IMR-90 (cell line): ENCODE results near the gene ARAP2. TPM values are rescaled to one million over a fixed set of nuclear protein-coding genes. Genes with fewer than 3 reads are reported as not detected.

Experiments
- ATAC-seq: fragments of 200-7000 bp; cut with Tn5 transposase; 2 replicates; pipeline ENCODE4 v1.9.1; 2020; ENCODE audit warnings: low read depth, mild to moderate bottlenecking, moderate library complexity
- BruUV-seq: library from RNA; stranded (reverse); fragments of 400-500 nt; replicated peaks from 2 replicates; lab custom pipeline; 2021; lab: Mats Ljungman, UMichigan
- CTCF ChIA-PET: fragments of 300-600 bp; formaldehyde crosslinking; extraction: SDS; loops from one replicate; lab custom pipeline; 2021; ENCODE audit warnings: antibody characterized with exemption; lab: Yijun Ruan, JAX
- POLR2A ChIA-PET: fragments of 300-600 bp; sonication (Branson Sonifier 250); formaldehyde crosslinking; loops from one replicate; lab custom pipeline; 2022; ENCODE audit warnings: antibody characterized with exemption; ENCODE audit not compliant: unreplicated experiment; lab: Charles Lee
- DNase-seq: peaks from one replicate; pipeline ENCODE4 v3.0.0; 2013
- H2AFZ ChIP-seq: replicated peaks from 2 replicates; pipeline ENCODE3; 2013; ENCODE audit warnings: low read length, mild to moderate bottlenecking; ENCODE audit not compliant: poor library complexity
- H2AK5ac ChIP-seq: 2 replicates; pipeline ENCODE4 v1.6.1; 2013; ENCODE audit warnings: low read depth, low read length, inconsistent platforms
- H2AK9ac ChIP-seq: replicated peaks from 2 replicates; pipeline ENCODE3; 2013; ENCODE audit warnings: mild to moderate bottlenecking, low read depth, low read length, moderate library complexity; ENCODE audit not compliant: poor library complexity
- H2BK120ac ChIP-seq: 2 replicates; pipeline ENCODE4 v1.6.1; 2013; ENCODE audit warnings: low read depth, low read length, inconsistent platforms
- H2BK15ac ChIP-seq: 3 replicates; pipeline ENCODE4 v1.6.1; 2013; ENCODE audit warnings: low read depth, low read length, inconsistent platforms
- H2BK20ac ChIP-seq: 2 replicates; pipeline ENCODE4 v1.6.1; 2013; ENCODE audit warnings: low read depth, mild to moderate bottlenecking, inconsistent platforms, low read length, moderate library complexity
- H2BK5ac ChIP-seq: 2 replicates; pipeline ENCODE4 v1.6.1; 2013; ENCODE audit warnings: mild to moderate bottlenecking, low read depth, low read length, inconsistent platforms; ENCODE audit not compliant: poor library complexity, severe bottlenecking
- H3K14ac ChIP-seq: replicated peaks from 2 replicates; pipeline ENCODE4 v1.6.1; 2013; ENCODE audit warnings: low read depth, low read length, inconsistent platforms
- H3K18ac ChIP-seq: 2 replicates; pipeline ENCODE4 v1.6.1; 2013; ENCODE audit warnings: low read depth, low read length, control low read depth
- H3K23ac ChIP-seq: 2 replicates; pipeline ENCODE4 v1.6.1; 2013; ENCODE audit warnings: low read depth, low read length, inconsistent platforms
- H3K27ac ChIP-seq: 2 replicates; pipeline ENCODE4 v1.5.1; 2013; ENCODE audit warnings: mild to moderate bottlenecking, control low read depth, low read length; ENCODE audit not compliant: insufficient read depth
- H3K27me3 ChIP-seq: 2 replicates; pipeline ENCODE4 v1.6.1; 2013; ENCODE audit warnings: low read length; ENCODE audit not compliant: control insufficient read depth, insufficient read depth
- H3K36me3 ChIP-seq: 2 replicates; pipeline ENCODE4 v1.6.1; 2013; ENCODE audit warnings: low read length, mixed read lengths; ENCODE audit not compliant: control insufficient read depth, insufficient read depth
- H3K4ac ChIP-seq: 2 replicates; pipeline ENCODE4 v1.6.1; 2013; ENCODE audit warnings: low read depth, low read length, inconsistent platforms
- H3K4me1 ChIP-seq: 2 replicates; pipeline ENCODE4 v1.6.1; 2013; ENCODE audit warnings: low read length, mixed read lengths; ENCODE audit not compliant: control insufficient read depth, insufficient read depth
- H3K4me2 ChIP-seq: 2 replicates; pipeline ENCODE4 v1.6.1; 2013; ENCODE audit warnings: low read depth, mild to moderate bottlenecking, control low read depth, low read length, moderate library complexity
- H3K4me3 ChIP-seq: 2 replicates; pipeline ENCODE4 v1.5.1; 2013; ENCODE audit warnings: low read depth, mild to moderate bottlenecking, control low read depth, low read length, moderate library complexity; ENCODE audit not compliant: insufficient read depth
- H3K56ac ChIP-seq: 2 replicates; pipeline ENCODE4 v1.6.1; 2013; ENCODE audit warnings: low read length, inconsistent platforms; ENCODE audit not compliant: insufficient read depth; ENCODE audit errors: extremely low read depth
- H3K79me1 ChIP-seq, 2 experiments: 2 replicates each; pipeline ENCODE4 v1.6.1; 2013; ENCODE audit warnings: low read length in 2 of 2, inconsistent platforms in 1 of 2, low read depth in 1 of 2
- H3K9ac ChIP-seq: 2 replicates; pipeline ENCODE4 v1.6.1; 2013; ENCODE audit warnings: low read depth, low read length, control low read depth
- H3K9me1 ChIP-seq: 2 replicates; pipeline ENCODE4 v1.6.1; 2013; ENCODE audit warnings: low read length, inconsistent platforms; ENCODE audit not compliant: insufficient read depth
- H3K9me3 ChIP-seq: 2 replicates; pipeline ENCODE4 v1.6.1; 2013; ENCODE audit warnings: low read length; ENCODE audit not compliant: control insufficient read depth, insufficient read depth
- H4K20me1 ChIP-seq: 2 replicates; pipeline ENCODE4 v1.6.1; 2013; ENCODE audit warnings: low read length, inconsistent platforms; ENCODE audit not compliant: insufficient read depth
- H4K5ac ChIP-seq: 2 replicates; pipeline ENCODE4 v1.6.1; 2013; ENCODE audit warnings: mild to moderate bottlenecking, low read depth, low read length, control low read depth
- H4K8ac ChIP-seq, 2 experiments: 2 replicates each; pipeline ENCODE4 v1.6.1; 2013; ENCODE audit warnings: low read depth in 2 of 2, low read length in 2 of 2, control low read depth in 1 of 2, inconsistent platforms in 1 of 2
- H4K91ac ChIP-seq: 2 replicates; pipeline ENCODE4 v1.6.1; 2013; ENCODE audit warnings: low read depth, low read length, inconsistent platforms; ENCODE audit not compliant: insufficient read depth
- BHLHE40 ChIP-seq: fragments of 150-350 bp; IDR thresholded peaks from 2 replicates; pipeline ENCODE4 v1.6.1; 2016; ENCODE audit warnings: mild to moderate bottlenecking, low read depth, low read length
- CEBPB ChIP-seq: IDR thresholded peaks from 2 replicates; pipeline ENCODE4 v1.6.1; 2012; ENCODE audit warnings: low read depth, low read length, improper control_type of control experiment
- CHD1 ChIP-seq: IDR thresholded peaks from 2 replicates; pipeline ENCODE4 v1.6.1; 2012; ENCODE audit warnings: low read depth, low read length, improper control_type of control experiment
- FOS ChIP-seq: fragments of 150-350 bp; IDR thresholded peaks from 2 replicates; pipeline ENCODE4 v1.6.1; 2016; ENCODE audit warnings: low read depth, low read length
- MAFK ChIP-seq: IDR thresholded peaks from 2 replicates; pipeline ENCODE4 v1.6.1; 2012; ENCODE audit warnings: low read depth, low read length, improper control_type of control experiment
- MAZ ChIP-seq: IDR thresholded peaks from 2 replicates; pipeline ENCODE4 v1.6.1; 2012; ENCODE audit warnings: low read depth, mild to moderate bottlenecking, low read length, improper control_type of control experiment, moderate library complexity, borderline replicate concordance
- MXI1 ChIP-seq: IDR thresholded peaks from 2 replicates; pipeline ENCODE4 v1.6.1; 2012; ENCODE audit warnings: low read depth, mild to moderate bottlenecking, low read length, moderate library complexity, borderline replicate concordance
- NFE2L2 ChIP-seq: fragments of 150-350 bp; IDR thresholded peaks from 2 replicates; pipeline ENCODE4 v1.6.1; 2016; ENCODE audit warnings: low read depth, mild to moderate bottlenecking, low read length
- POLR2A ChIP-seq: IDR thresholded peaks from 2 replicates; pipeline ENCODE4 v1.6.1; 2012; ENCODE audit warnings: mild to moderate bottlenecking, low read depth, low read length
- RAD21 ChIP-seq: IDR thresholded peaks from 2 replicates; pipeline ENCODE4 v1.6.1; 2012; ENCODE audit warnings: low read length, improper control_type of control experiment
- RCOR1 ChIP-seq: IDR thresholded peaks from 2 replicates; pipeline ENCODE4 v1.6.1; 2012; ENCODE audit warnings: mild to moderate bottlenecking, low read length, improper control_type of control experiment; ENCODE audit not compliant: insufficient replicate concordance
- RFX5 ChIP-seq: IDR thresholded peaks from 2 replicates; pipeline ENCODE4 v1.8.0; 2012; ENCODE audit warnings: low read depth, mild to moderate bottlenecking, low read length, moderate library complexity
- SMC3 ChIP-seq: fragments of 150-350 bp; IDR thresholded peaks from 2 replicates; pipeline ENCODE4 v1.6.1; 2016; ENCODE audit warnings: low read depth, mild to moderate bottlenecking, antibody characterized with exemption, low read length, moderate library complexity
- WGBS, 2 experiments: methylation state at CpG; one replicate each; pipeline versions ENCODE4 v1.1.5 to v1.1.7; 2013; ENCODE audit warnings: missing lambda C conversion rate in 2 of 2; ENCODE audit not compliant: insufficient read length in 1 of 2; ENCODE audit errors: extremely low coverage in 2 of 2; 5-methylcytosine and 5-hydroxymethylcytosine counted together
- dilution Hi-C: fragments of 300-500 bp; cut with HindIII; formaldehyde crosslinking; loops from one replicate; pipeline ENCODE4 v1.14.3; 2018; ENCODE audit warnings: low sequenced_read_pairs; ENCODE audit not compliant: unreplicated experiment
- in situ Hi-C: fragments of 300-500 bp; cut with MboI; formaldehyde crosslinking; loops from 3 replicates; pipeline ENCODE4 v1.14.3; 2019; ENCODE audit warnings: low sequenced_read_pairs, inconsistent platforms, mixed read lengths
- intact Hi-C: fragments of 100-400 bp; cut with micrococcal nuclease; formaldehyde crosslinking; loops from 2 replicates; pipeline ENCODE4 v1.10.0; 2022
- polyA plus RNA-seq, 3 experiments: library from polyadenylated mRNA; depleted of rRNA; stranded (reverse); fragments of >200 nt; gene quantifications; 2 replicates each; pipeline ENCODE4 v1.2.3, GENCODE V29; 2012; ENCODE audit warnings: low replicate concordance in 1 of 3
- total RNA-seq: library from RNA; depleted of rRNA; stranded (reverse); fragments of >200 nt; gene quantifications from 2 replicates; pipeline ENCODE4 v1.2.3, GENCODE V29; 2012
- TF ChIP-seq, protein P1 (sequence below): fragments of 150-350 bp; IDR thresholded peaks from 2 replicates; pipeline ENCODE4 v1.6.1; 2016; ENCODE audit warnings: low read depth, mild to moderate bottlenecking, low read length, moderate library complexity, borderline replicate concordance
- TF ChIP-seq, protein P2 (sequence below): conservative IDR thresholded peaks from 2 replicates; pipeline ENCODE4 v1.5.1; 2012; ENCODE audit warnings: mild to moderate bottlenecking, low read depth, low read length, improper control_type of control experiment
- TF ChIP-seq, protein P3 (sequence below): fragments of 150-350 bp; IDR thresholded peaks from 2 replicates; pipeline ENCODE4 v1.6.1; 2017; ENCODE audit warnings: mild to moderate bottlenecking, antibody characterized with exemption, low read length, low read depth

ARAP2 gene
- total and polyA plus RNA-seq, 2 of the 4 experiments (the other 2 are of a cell fraction): 0.32 to 1.8 TPM

DNA sequence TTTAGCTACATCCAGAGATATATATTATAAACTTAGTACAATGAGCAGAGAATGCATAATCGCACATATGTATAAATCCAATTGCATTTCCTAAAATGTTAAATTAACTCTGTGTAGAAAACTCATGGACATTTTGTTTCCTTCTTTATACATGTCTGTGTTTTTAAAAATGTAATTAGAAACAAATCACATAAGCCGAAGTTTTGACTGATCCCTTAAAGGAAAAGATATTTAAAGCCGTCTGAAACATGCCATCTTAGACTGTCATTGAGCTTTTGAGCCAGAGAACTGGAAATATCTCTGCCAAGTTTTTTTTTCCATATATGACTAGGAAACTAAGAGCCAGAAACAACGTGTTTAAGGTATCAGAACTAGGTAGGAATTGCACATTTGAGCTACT, 107.0 kb downstream of the ARAP2 start:
- H3K9ac ChIP-seq: no peak overlapping the region
- no peak overlapping the region for H3K18ac ChIP-seq
- no peaks in the 10 kb centered on the region for H3K79me1 ChIP-seq
- no CpG with 5 or more reads among the region's 4 CpGs for WGBS, 2 experiments
- no TSS peak for BruUV-seq
- no peak overlapping the region for H3K23ac ChIP-seq
- H3K9me3 ChIP-seq: no peaks in the 10 kb centered on the region; the same call in 1 of the 2 replicates
- no peaks in the 10 kb centered on the region for H3K36me3 ChIP-seq
- no peak overlapping the region for H2BK120ac ChIP-seq
- no peak overlapping the region for H3K4ac ChIP-seq
- ChIA-PET POLR2A (no interaction called here), CTCF (no interaction called here)
- TF ChIP-seq SMC3: no peak
- TF ChIP-seq, protein P1, sequence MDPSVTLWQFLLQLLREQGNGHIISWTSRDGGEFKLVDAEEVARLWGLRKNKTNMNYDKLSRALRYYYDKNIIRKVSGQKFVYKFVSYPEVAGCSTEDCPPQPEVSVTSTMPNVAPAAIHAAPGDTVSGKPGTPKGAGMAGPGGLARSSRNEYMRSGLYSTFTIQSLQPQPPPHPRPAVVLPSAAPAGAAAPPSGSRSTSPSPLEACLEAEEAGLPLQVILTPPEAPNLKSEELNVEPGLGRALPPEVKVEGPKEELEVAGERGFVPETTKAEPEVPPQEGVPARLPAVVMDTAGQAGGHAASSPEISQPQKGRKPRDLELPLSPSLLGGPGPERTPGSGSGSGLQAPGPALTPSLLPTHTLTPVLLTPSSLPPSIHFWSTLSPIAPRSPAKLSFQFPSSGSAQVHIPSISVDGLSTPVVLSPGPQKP: no peak
- TF ChIP-seq POLR2A: no peak
- TF ChIP-seq, protein P2, sequence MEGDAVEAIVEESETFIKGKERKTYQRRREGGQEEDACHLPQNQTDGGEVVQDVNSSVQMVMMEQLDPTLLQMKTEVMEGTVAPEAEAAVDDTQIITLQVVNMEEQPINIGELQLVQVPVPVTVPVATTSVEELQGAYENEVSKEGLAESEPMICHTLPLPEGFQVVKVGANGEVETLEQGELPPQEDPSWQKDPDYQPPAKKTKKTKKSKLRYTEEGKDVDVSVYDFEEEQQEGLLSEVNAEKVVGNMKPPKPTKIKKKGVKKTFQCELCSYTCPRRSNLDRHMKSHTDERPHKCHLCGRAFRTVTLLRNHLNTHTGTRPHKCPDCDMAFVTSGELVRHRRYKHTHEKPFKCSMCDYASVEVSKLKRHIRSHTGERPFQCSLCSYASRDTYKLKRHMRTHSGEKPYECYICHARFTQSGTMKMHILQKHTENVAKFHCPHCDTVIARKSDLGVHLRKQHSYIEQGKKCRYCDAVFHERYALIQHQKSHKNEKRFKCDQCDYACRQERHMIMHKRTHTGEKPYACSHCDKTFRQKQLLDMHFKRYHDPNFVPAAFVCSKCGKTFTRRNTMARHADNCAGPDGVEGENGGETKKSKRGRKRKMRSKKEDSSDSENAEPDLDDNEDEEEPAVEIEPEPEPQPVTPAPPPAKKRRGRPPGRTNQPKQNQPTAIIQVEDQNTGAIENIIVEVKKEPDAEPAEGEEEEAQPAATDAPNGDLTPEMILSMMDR: no peak
- no peak for TF ChIP-seq RCOR1
- no peak for TF ChIP-seq FOS
- no peak for TF ChIP-seq NFE2L2
- TF ChIP-seq MAZ: no peak
- TF ChIP-seq RAD21: no peak
- TF ChIP-seq MAFK: no peak
- TF ChIP-seq, protein P3, sequence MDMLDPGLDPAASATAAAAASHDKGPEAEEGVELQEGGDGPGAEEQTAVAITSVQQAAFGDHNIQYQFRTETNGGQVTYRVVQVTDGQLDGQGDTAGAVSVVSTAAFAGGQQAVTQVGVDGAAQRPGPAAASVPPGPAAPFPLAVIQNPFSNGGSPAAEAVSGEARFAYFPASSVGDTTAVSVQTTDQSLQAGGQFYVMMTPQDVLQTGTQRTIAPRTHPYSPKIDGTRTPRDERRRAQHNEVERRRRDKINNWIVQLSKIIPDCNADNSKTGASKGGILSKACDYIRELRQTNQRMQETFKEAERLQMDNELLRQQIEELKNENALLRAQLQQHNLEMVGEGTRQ: no peak
- no peak for TF ChIP-seq CHD1
- TF ChIP-seq MXI1: no peak
- TF ChIP-seq RFX5: no peak
- no peak for TF ChIP-seq BHLHE40
- TF ChIP-seq CEBPB: no peak
- H3K27me3 ChIP-seq: no peaks in the 10 kb centered on the region
- intact Hi-C loops: no loop called here
- H2AFZ ChIP-seq: no peak overlapping the region
- H2BK5ac ChIP-seq: no peak overlapping the region
- no peak overlapping the region for H4K91ac ChIP-seq
- H2AK9ac ChIP-seq: no peak overlapping the region
- H4K8ac ChIP-seq: no peak overlapping the region
- H3K4me3 ChIP-seq: no peak overlapping the region
- no peak for ATAC-seq
- H2BK20ac ChIP-seq: no peak overlapping the region
- in situ Hi-C loops: no loop called here
- no peak for DNase-seq
- H2BK15ac ChIP-seq: no peak overlapping the region
- H3K4me2 ChIP-seq: no peak overlapping the region
- no peaks in the 10 kb centered on the region for H4K20me1 ChIP-seq
- no peaks in the 10 kb centered on the region for H3K9me1 ChIP-seq
- no peak overlapping the region for H3K56ac ChIP-seq
- H4K5ac ChIP-seq: no peak overlapping the region
- no peak overlapping the region for H3K14ac ChIP-seq
- dilution Hi-C loops: no loop called here
- H2AK5ac ChIP-seq: no peak overlapping the region
- H3K27ac ChIP-seq: no peak overlapping the region
- H3K4me1 ChIP-seq: no peaks in the 10 kb centered on the region
